Neuronal stem cell (in vitro differentiated cells): ENCODE data around the gene COG5.

ENCODE experiments used
- DNase-seq: peaks from one replicate; pipeline ENCODE4 v3.0.0-alpha.2; 2013; ENCODE audit warnings: low spot score
- H2AFZ ChIP-seq: one replicate; pipeline ENCODE4 v1.6.1; 2013; ENCODE audit warnings: mild to moderate bottlenecking, low read length, inconsistent platforms
- H2AK5ac ChIP-seq: 2 replicates; pipeline ENCODE4 v1.6.1; 2013; ENCODE audit warnings: low read depth, mild to moderate bottlenecking, inconsistent platforms, low read length, moderate library complexity, mixed read lengths
- H2BK120ac ChIP-seq: 2 replicates; pipeline ENCODE4 v1.6.1; 2013; ENCODE audit warnings: low read depth, mild to moderate bottlenecking, inconsistent platforms, low read length, moderate library complexity, mixed read lengths
- H2BK12ac ChIP-seq: one replicate; pipeline ENCODE4 v1.6.1; 2013; ENCODE audit warnings: low read length, inconsistent platforms
- H2BK15ac ChIP-seq: 2 replicates; pipeline ENCODE4 v1.6.1; 2013; ENCODE audit warnings: mild to moderate bottlenecking, low read length, inconsistent platforms, mixed read lengths
- H2BK5ac ChIP-seq: one replicate; pipeline ENCODE4 v1.6.1; 2013; ENCODE audit warnings: inconsistent platforms, mild to moderate bottlenecking, low read length, moderate library complexity
- H3K14ac ChIP-seq: one replicate; pipeline ENCODE4 v1.6.1; 2013; ENCODE audit warnings: low read length, inconsistent platforms
- H3K18ac ChIP-seq: 2 replicates; pipeline ENCODE4 v1.6.1; 2013; ENCODE audit warnings: low read length, inconsistent platforms
- H3K23ac ChIP-seq: 2 replicates; pipeline ENCODE4 v1.6.1; 2013; ENCODE audit warnings: low read depth, mild to moderate bottlenecking, mixed read lengths, low read length, inconsistent platforms; ENCODE audit not compliant: poor library complexity
- H3K27ac ChIP-seq: replicated peaks from 3 replicates; pipeline ENCODE4 v1.5.1; 2013; ENCODE audit warnings: low read length, inconsistent platforms
- H3K27me3 ChIP-seq, 3 experiments: 2 replicates each; pipeline ENCODE4 v1.6.1; 2013; ENCODE audit warnings: low read length in 3 of 3, mild to moderate bottlenecking in 2 of 3, inconsistent platforms in 1 of 3, low read depth in 1 of 3, mixed read lengths in 1 of 3, moderate library complexity in 1 of 3; ENCODE audit not compliant: control insufficient read depth in 3 of 3, insufficient read depth in 3 of 3
- H3K36me3 ChIP-seq, 2 donors: replicated peaks in 1 of 2; 2 replicates each; pipeline ENCODE4 v1.6.1; 2013; ENCODE audit warnings: low read length in 2 of 2; ENCODE audit not compliant: control insufficient read depth in 2 of 2, insufficient read depth in 2 of 2
- H3K4ac ChIP-seq: 2 replicates; pipeline ENCODE4 v1.6.1; 2013; ENCODE audit warnings: inconsistent platforms, mild to moderate bottlenecking, low read length, moderate library complexity
- H3K4me1 ChIP-seq, 2 donors: 1 replicate in 1 of 2; 2 replicates in 1 of 2; pipeline ENCODE4 v1.6.1; 2013; ENCODE audit warnings: low read length in 2 of 2, low read depth in 1 of 2; ENCODE audit not compliant: control insufficient read depth in 2 of 2, insufficient read depth in 1 of 2
- H3K4me2 ChIP-seq: one replicate; pipeline ENCODE4 v1.6.1; 2013; ENCODE audit warnings: mild to moderate bottlenecking, low read length, inconsistent platforms; ENCODE audit not compliant: insufficient read depth, poor library complexity, severe bottlenecking
- H3K4me3 ChIP-seq, 2 donors: 2 replicates each; pipeline ENCODE4 v1.5.1; 2013; ENCODE audit warnings: low read length in 2 of 2, mild to moderate bottlenecking in 2 of 2, inconsistent platforms in 1 of 2, moderate library complexity in 1 of 2
- H3K79me1 ChIP-seq: one replicate; pipeline ENCODE4 v1.6.1; 2013; ENCODE audit warnings: low read depth, mild to moderate bottlenecking, inconsistent platforms, low read length, moderate library complexity
- H3K9ac ChIP-seq: one replicate; pipeline ENCODE4 v1.6.1; 2013; ENCODE audit warnings: mild to moderate bottlenecking, low read depth, low read length, inconsistent platforms; ENCODE audit not compliant: poor library complexity
- H3K9me3 ChIP-seq, 2 donors: replicated peaks in 1 of 2; 2 replicates each; pipeline versions ENCODE3 to v1.6.1; 2013; ENCODE audit warnings: low read length in 2 of 2, mild to moderate bottlenecking in 2 of 2, inconsistent platforms in 1 of 2, low read depth in 1 of 2, mixed read lengths in 1 of 2, moderate library complexity in 1 of 2; ENCODE audit not compliant: control insufficient read depth in 2 of 2, insufficient read depth in 1 of 2
- H4K8ac ChIP-seq: one replicate; pipeline ENCODE4 v1.6.1; 2013; ENCODE audit warnings: low read depth, mild to moderate bottlenecking, inconsistent platforms, low read length, moderate library complexity
- H4K91ac ChIP-seq: one replicate; pipeline ENCODE4 v1.6.1; 2013; ENCODE audit warnings: low read length, low read depth, mild to moderate bottlenecking, inconsistent platforms; ENCODE audit not compliant: poor library complexity
- WGBS, 2 donors: extraction: QIAGEN DNeasy Blood & Tissue Kit; methylation state at CpG; one replicate each; pipeline ENCODE4 v1.1.7; 2013; ENCODE audit warnings: missing lambda C conversion rate in 2 of 2, mixed read lengths in 1 of 2; ENCODE audit not compliant: insufficient read length in 2 of 2, insufficient replicate concordance in 1 of 2; ENCODE audit errors: extremely low coverage in 2 of 2; 5-methylcytosine and 5-hydroxymethylcytosine counted together

COG5 gene

GRCh38 chr7:107344286-107344685 is 219.4 kb downstream of the COG5 start:
- H3K4ac ChIP-seq = no peak overlapping the region
- peaks cover 0 to 8% of the 10 kb centered on the region in 2 donors for H3K9me3 ChIP-seq
- H3K14ac ChIP-seq = no peak overlapping the region
- H3K18ac ChIP-seq = no peak overlapping the region
- no peak overlapping the region for H2AFZ ChIP-seq
- H3K27ac ChIP-seq = no peak overlapping the region
- no peak overlapping the region for H3K4me2 ChIP-seq
- H2AK5ac ChIP-seq = no peak overlapping the region
- no peak overlapping the region for H3K23ac ChIP-seq
- no peaks in the 10 kb centered on the region for H3K27me3 ChIP-seq
- no peak overlapping the region for H2BK120ac ChIP-seq
- H3K4me1 ChIP-seq = no peaks in the 10 kb centered on the region
- H2BK12ac ChIP-seq = no peak overlapping the region
- no peak overlapping the region for H2BK5ac ChIP-seq
- no CpG with 5 or more reads among the region's 4 CpGs for WGBS, 2 donors
- no peak overlapping the region for H3K9ac ChIP-seq
- no peak for DNase-seq
- H4K91ac ChIP-seq = no peak overlapping the region
- H2BK15ac ChIP-seq = no peak overlapping the region
- no peaks in the 10 kb centered on the region for H3K36me3 ChIP-seq
- no peak overlapping the region for H3K4me3 ChIP-seq
- no peaks in the 10 kb centered on the region for H3K79me1 ChIP-seq
- no peak overlapping the region for H4K8ac ChIP-seq

GRCh38 chr7:107338080-107338479 is 225.6 kb downstream of the COG5 start:
- H2BK15ac ChIP-seq = no peak overlapping the region
- no peak overlapping the region for H3K18ac ChIP-seq
- H3K9ac ChIP-seq = no peak overlapping the region
- no peak overlapping the region for H2BK120ac ChIP-seq
- H3K27ac ChIP-seq = no peak overlapping the region
- no peak overlapping the region for H3K4me3 ChIP-seq
- no peak overlapping the region for H3K4me2 ChIP-seq
- no peak for DNase-seq
- no peaks in the 10 kb centered on the region for H3K4me1 ChIP-seq
- no peak overlapping the region for H2AFZ ChIP-seq
- H3K23ac ChIP-seq = no peak overlapping the region
- H2BK12ac ChIP-seq = no peak overlapping the region
- no peak overlapping the region for H2AK5ac ChIP-seq
- H3K9me3 ChIP-seq = peaks cover 0 to 13% of the 10 kb centered on the region in 2 donors
- no peak overlapping the region for H3K4ac ChIP-seq
- H3K14ac ChIP-seq = no peak overlapping the region
- H4K91ac ChIP-seq = no peak overlapping the region
- no peak overlapping the region for H4K8ac ChIP-seq
- H2BK5ac ChIP-seq = no peak overlapping the region
- no CpG with 5 or more reads among the region's 1 CpG for WGBS, 2 donors
- no peaks in the 10 kb centered on the region for H3K79me1 ChIP-seq
- no peaks in the 10 kb centered on the region for H3K27me3 ChIP-seq
- H3K36me3 ChIP-seq = no peaks in the 10 kb centered on the region

- Histone ChIP-seq H3K23ac (no peak overlapping the region), H2BK120ac (no peak overlapping the region), H3K27me3 (no peaks in the 10 kb centered on the region), H2BK15ac (no peak overlapping the region), H3K4ac (no peak overlapping the region), H3K4me1 (no peaks in the 10 kb centered on the region), H3K9ac (no peak overlapping the region), H4K8ac (no peak overlapping the region), H3K27ac (no peak overlapping the region), H3K36me3 (no peaks in the 10 kb centered on the region), H3K18ac (no peak overlapping the region), H4K91ac (no peak overlapping the region), H3K14ac (no peak overlapping the region), H3K9me3 (no peaks in the 10 kb centered on the region), H2AFZ (no peak overlapping the region), H3K4me3 (no peak overlapping the region), H3K79me1 (no peaks in the 10 kb centered on the region), H2AK5ac (no peak overlapping the region), H2BK5ac (no peak overlapping the region), H2BK12ac (no peak overlapping the region), H3K4me2 (no peak overlapping the region)
- WGBS, 2 donors = no CpG with 5 or more reads among the region's 4 CpGs
- no peak for DNase-seq
These were observed 231.0 kb downstream of the COG5 start for GRCh38 chr7:107332488-107333269.

DNA sequence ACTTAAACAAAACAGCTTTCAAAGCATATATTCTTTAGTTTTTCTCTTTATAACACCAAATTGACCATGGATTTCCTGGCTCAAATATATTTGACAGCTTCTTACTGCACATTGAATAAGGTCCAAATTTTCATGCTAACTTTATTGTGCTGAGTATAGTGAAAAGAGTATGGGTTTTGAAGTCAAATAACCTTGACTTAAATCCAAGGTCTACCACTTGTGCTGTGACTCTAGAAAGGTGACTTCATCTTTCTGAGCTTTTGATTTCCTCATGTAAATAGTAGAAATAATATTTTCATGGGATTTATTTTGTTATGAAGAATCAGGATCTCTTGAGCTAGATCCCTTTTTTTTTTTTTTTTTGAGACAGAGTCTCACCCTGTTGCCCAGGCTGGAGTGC is 233.2 kb downstream of the COG5 start:
- H3K36me3 ChIP-seq = no peaks in the 10 kb centered on the region
- H3K4ac ChIP-seq = no peak overlapping the region
- H3K9ac ChIP-seq = no peak overlapping the region
- no peak for DNase-seq
- H3K9me3 ChIP-seq = peaks cover 0 to 7% of the 10 kb centered on the region in 2 donors
- H3K4me2 ChIP-seq = no peak overlapping the region
- no peaks in the 10 kb centered on the region for H3K27me3 ChIP-seq
- H2BK12ac ChIP-seq = no peak overlapping the region
- H2BK15ac ChIP-seq = no peak overlapping the region
- no peak overlapping the region for H4K8ac ChIP-seq
- no peak overlapping the region for H3K27ac ChIP-seq
- H3K18ac ChIP-seq = no peak overlapping the region
- no peak overlapping the region for H4K91ac ChIP-seq
- H3K4me3 ChIP-seq = no peak overlapping the region
- H2AK5ac ChIP-seq = no peak overlapping the region
- no peak overlapping the region for H3K23ac ChIP-seq
- H2BK5ac ChIP-seq = no peak overlapping the region
- no peak overlapping the region for H3K14ac ChIP-seq
- H3K79me1 ChIP-seq = no peaks in the 10 kb centered on the region
- H3K4me1 ChIP-seq = no peaks in the 10 kb centered on the region
- H2BK120ac ChIP-seq = no peak overlapping the region
- no peak overlapping the region for H2AFZ ChIP-seq
